GM18520 (cell line): Measurements from ENCODE around the gene SOCS3.

ENCODE experiments used
- ATAC-seq: cut with Tn5 transposase; IDR thresholded peaks from one replicate; pipeline ENCODE4 v1.9.1; 2021; ENCODE audit not compliant: unreplicated experiment

Gene SOCS3

GRCh38 chr17:78368854-78369495 is 9.1 kb upstream of the SOCS3 start:
- no peak for ATAC-seq

GRCh38 chr17:78368348-78368747 is 8.5 kb upstream of the SOCS3 start:
- no peak for ATAC-seq

GRCh38 chr17:78367193-78367592 is 7.3 kb upstream of the SOCS3 start:
- no peak for ATAC-seq

GRCh38 chr17:78366109-78366848 is 6.4 kb upstream of the SOCS3 start:
- ATAC-seq, result no peak

- ATAC-seq, result no peak
Measured at GRCh38 chr17:78365561-78366108, 5.8 kb upstream of the SOCS3 start.

GRCh38 chr17:78364436-78365281 is 4.8 kb upstream of the SOCS3 start:
- no peak for ATAC-seq

GRCh38 chr17:78362671-78363070 is 2.8 kb upstream of the SOCS3 start:
- ATAC-seq, result no peak

- no peak for ATAC-seq
Measured at GRCh38 chr17:78362232-78362631, 2.4 kb upstream of the SOCS3 start.

- ATAC-seq, result no peak
Measured at GRCh38 chr17:78361225-78361701, 1.4 kb upstream of the SOCS3 start.

- peak; percentile 11 for ATAC-seq
Measured at GRCh38 chr17:78360371-78361224, 721 bp upstream of the SOCS3 start.

GRCh38 chr17:78359321-78359996 is 418 bp downstream of the SOCS3 start:
- ATAC-seq, result no peak

GRCh38 chr17:78358538-78359320 is 1.1 kb downstream of the SOCS3 start:
- no peak for ATAC-seq

- ATAC-seq, result no peak
Measured at GRCh38 chr17:78357672-78358537, 2.0 kb downstream of the SOCS3 start.

GRCh38 chr17:78357177-78357586 is 2.7 kb downstream of the SOCS3 start:
- no peak for ATAC-seq

GRCh38 chr17:78356101-78356713 is 3.7 kb downstream of the SOCS3 start:
- ATAC-seq, result peak; percentile 65

GRCh38 chr17:78355701-78356100 is 4.2 kb downstream of the SOCS3 start:
- no peak for ATAC-seq

- no peak for ATAC-seq
Measured at GRCh38 chr17:78355045-78355641, 4.7 kb downstream of the SOCS3 start.
